Loucy (cell line): ENCODE data around the gene PRKCQ.

Source experiments
- CTCF ChIP-seq: fragments of 200-600 bp; sonication (generic); conservative IDR thresholded peaks from 2 replicates; pipeline ENCODE4 v1.5.1; 2014; ENCODE audit warnings: mild to moderate bottlenecking, antibody characterized with exemption, low read length
- EZH2phosphoT487 ChIP-seq: fragments of 200-600 bp; IDR thresholded peaks from 2 replicates; pipeline ENCODE4 v1.6.1; 2018; ENCODE audit warnings: antibody characterized with exemption, mild to moderate bottlenecking, moderate library complexity, borderline replicate concordance

GRCh38 chr10:6609625-6610024 is 29.5 kb upstream of the PRKCQ start:
- TF ChIP-seq CTCF (no peak), EZH2phosphoT487 (no peak)
